HG02981 (cell line): ENCODE data around the gene FANCG.

Source experiments
- ATAC-seq: cut with Tn5 transposase; IDR thresholded peaks from one replicate; pipeline ENCODE4 v1.9.1; 2021; ENCODE audit warnings: mild to moderate bottlenecking, moderate library complexity; ENCODE audit not compliant: unreplicated experiment

FANCG gene

DNA sequence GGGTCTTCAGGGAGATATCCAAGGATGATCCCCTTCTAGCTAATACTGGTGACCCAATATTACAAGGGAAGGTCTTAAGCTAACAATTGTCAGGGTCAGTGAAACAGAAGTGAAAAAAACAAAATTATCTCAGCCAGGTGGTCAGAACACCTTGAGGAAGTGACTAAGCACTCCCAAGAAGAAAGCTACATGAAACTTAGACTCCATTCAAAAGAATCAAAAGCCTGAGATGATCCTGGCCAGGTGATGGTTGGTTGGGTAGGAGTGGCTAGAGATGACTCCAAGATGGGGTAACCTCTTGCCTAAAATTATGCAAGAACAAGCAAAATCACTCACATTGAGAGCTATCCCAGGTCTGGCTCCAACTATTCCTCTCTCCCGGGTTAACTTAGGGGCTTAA lies 12.7 kb downstream of the FANCG start:
- ATAC-seq: no peak

DNA sequence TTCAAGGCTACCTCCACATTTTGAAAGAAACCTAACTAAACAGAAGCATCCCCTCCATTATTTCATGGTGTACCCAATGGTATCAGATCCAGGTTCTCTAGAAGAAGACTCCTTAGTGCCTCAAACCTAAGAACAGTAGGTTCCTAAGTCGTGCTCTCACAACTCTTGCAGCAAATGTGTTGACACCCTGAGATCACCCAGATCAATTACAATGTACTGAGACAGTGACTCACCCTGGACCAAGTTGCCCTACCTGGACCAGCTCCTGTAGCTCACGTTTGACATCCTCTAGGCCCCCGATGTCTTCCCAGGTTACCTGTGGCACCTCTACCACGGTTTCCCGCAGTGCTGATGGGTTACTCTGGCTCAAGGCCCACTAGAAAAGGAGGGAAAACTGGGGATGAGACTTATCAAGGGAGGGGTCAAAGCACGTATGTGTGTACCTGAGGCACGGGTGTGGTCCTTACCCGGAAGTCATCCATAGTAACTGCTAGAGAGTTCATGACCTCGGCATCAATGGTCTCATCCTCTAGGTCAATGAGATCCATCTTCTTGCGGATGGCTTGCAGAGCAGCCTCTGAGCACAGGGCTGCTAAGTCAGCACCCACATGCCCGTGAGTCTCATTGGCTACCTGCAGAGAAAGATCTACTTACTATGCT lies 19.1 kb downstream of the FANCG start:
- no peak for ATAC-seq

DNA sequence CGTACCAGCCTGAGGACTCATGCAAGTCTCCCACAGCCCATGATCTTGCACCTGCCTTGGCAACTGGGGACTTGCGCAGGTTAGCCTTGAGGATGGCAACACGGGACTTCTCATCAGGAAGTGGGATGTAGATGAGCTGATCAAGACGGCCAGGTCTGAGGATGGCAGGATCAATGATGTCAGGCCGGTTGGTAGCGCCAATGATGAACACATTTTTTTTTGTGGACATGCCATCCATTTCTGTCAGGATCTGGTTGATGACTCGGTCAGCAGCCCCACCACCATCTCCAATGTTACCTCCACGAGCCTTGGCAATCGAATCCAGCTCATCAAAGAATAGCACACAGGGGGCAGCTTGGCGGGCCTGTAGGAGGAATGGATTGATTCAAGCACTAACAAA lies 20.3 kb downstream of the FANCG start:
- no peak for ATAC-seq

DNA sequence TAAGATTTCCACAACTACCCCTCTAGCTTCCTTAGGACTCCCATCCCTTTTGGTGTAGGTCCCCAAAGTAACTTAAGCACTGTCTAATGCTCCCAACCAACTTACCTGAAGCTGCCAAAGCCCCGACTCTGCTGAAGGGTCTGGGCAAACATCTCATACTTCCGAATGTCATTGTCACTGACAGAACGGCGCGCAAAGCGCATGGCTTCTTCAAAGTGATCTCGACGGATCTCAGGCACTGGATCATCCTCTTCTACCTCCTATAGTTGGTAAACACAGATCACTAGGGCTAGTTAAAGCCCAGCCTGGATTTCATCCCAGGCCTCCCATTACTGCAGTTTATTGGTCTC lies 22.5 kb downstream of the FANCG start:
- no peak for ATAC-seq

DNA sequence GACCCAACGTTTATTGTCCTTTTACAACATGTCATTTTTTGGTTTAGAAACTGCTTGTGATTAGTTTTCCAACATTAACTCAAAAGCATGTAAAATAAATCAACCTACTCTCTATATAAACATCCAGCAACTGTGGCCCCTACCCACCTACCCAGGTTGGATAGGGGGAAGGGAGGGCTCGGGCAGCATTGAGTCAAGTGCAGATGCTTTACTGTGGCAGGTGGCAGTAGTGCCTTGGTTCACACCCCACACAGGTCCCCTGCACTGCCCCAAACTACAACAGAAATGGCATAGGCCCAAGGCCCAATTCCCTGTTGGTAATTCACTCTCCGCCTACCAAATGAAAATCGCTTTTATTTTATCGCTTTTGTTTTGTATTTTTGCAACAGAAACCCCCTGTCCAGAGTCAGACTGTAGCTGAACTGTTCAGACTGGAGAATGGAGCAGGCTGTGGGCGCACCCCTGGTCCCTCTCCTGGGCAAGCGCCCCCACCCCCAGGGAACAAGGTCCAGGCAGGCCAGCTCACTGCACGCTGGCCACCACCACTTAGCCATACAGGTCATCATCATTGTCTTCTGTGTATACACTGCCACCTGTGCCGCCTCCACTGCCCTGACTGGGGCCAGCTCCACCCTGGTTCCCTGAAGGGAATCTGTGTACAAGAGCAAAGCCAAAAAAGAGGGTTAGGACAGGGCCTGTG lies 23.0 kb downstream of the FANCG start:
- ATAC-seq: no peak

DNA sequence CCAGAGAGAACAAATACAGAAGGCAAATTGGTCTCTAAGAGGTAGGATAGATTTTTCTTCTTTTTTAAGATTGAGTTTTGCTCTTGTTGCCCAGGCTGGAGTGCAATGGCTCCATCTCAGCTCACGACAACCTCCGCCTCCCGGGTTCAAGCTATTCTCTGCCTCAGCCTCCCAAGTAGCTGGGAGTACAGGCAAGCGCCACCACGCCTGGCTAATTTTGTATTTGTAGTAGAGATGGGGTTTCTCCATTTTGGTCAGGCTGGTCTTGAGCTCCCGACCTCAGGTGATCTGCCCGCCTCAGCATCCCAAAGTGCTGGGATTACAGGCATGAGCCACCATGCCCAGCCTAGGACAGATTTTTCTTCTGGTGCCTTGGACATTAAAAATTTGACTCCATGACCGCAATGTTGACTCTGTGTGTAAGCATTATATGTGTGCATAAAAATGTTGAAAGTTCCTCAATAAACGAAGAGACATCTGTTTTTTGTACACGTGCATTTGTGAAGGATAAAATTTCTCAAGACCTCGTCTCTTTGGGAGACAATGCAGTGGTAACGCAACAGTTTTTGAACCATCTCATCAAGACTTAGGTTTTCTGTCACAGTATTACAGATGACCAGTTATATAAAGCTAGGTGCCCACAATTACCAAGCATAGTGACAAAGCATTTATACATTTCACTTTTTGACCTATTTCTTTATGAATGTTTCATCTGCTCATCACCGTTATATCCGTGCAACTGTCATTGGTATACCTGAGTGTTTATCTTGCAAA lies 24.7 kb downstream of the FANCG start:
- no peak for ATAC-seq

DNA sequence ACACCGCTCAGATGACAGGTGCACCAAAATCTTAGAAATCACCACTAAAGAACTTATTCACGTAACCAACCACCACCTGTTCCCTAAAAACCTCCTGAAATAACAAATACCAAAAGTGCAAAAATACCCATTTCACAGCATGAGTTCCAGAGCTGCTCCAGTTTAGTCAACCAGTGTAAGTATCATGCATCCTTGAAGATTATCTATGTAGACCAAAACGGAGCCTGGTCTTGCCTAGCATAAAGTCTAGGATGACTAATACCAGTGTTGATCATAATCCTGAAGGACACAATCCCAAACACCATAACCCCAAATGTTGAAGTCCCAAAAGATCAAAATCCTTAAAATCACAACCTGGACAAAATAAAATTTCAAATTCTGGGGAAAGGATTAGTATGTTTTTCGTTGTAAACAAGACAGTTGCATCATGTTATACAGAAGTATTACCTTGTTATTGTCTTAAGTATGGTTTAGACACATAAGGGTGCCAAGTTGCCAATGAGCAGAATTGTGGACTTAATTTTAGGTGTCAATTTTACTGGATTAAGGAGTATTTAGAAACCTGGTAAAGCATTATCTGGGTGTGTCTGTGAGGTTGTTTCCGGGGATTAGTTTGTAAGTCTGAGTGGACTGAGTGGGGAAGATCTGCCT lies 25.4 kb downstream of the FANCG start:
- no peak for ATAC-seq

DNA sequence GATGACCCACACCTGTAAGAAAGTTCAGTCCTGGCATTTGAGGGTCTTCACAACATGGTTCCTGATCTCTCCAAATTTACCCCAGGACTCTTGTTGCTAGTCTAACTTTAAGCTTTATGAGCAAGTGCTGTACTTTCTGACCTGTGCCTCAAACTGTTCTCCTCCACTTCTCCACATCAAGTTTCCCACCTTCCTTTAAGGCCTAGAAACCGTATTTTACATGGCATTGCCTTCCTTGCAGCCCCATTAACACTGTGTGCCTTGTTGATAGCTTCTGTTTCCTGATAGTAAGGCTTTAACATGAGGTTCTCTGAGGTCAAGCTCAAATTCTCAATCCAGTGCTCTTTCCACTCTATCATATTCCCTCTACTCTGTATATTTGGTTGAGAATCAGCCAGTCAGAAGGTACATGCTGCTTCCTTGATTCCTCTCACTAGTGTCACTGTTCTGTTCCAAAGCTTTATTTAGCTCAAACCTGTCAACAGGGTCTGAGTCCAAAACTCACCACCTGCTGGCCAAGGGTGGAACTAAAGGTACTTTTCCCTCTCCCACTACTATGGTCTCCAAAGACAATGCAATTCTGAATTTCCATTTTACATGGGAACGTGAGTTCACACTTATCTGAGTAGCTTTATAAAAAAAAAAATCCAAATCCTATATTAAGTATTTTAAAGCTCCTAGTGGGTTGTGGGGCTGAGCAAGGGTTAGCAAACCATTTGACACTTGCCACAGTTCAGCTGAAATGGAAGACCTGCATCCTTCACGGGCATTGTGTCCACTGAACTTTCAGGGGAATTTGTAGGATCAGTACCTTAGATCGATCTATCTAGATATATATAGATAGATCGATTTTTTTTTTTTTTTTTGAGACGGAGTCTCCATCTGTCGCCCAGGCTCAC lies 28.4 kb downstream of the FANCG start:
- no peak for ATAC-seq

DNA sequence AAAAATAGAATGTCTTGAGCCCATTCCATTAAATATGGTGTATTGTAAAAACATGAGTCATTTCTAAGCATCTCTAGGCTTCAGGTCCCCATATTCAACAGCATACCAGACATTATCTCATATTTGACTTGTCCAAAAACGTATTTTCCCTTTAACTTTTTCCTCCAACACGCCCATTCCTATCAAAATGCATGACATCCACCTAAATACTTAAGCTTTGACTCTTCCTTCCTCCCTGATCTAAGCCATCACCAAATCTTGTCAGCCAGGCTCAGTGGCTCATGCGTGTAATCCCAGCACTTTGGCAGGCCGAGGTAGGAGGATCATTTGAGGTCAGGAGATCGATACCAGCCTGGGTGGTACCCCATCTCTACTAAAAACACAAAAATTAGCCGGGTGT lies 31.2 kb downstream of the FANCG start:
- no peak for ATAC-seq

DNA sequence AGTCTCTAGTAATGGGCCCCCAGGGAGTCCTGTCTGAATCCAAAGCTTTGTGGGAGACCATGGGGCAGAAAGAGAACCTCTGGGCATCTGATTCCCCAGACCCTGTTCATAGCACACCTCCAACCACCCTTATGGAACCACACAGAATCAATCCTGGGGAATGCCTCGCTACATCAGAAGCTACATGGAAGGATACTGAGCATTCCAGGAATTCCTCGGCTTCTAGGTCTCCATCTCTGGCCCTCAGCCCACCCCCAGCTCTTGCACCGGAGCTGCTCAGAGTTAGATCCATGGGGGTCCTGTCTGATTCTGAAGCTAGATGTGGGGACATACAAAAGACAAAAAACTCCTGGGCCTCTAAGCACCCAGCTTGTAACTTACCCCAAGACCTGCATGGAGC lies 35.7 kb downstream of the FANCG start:
- ATAC-seq: no peak

DNA sequence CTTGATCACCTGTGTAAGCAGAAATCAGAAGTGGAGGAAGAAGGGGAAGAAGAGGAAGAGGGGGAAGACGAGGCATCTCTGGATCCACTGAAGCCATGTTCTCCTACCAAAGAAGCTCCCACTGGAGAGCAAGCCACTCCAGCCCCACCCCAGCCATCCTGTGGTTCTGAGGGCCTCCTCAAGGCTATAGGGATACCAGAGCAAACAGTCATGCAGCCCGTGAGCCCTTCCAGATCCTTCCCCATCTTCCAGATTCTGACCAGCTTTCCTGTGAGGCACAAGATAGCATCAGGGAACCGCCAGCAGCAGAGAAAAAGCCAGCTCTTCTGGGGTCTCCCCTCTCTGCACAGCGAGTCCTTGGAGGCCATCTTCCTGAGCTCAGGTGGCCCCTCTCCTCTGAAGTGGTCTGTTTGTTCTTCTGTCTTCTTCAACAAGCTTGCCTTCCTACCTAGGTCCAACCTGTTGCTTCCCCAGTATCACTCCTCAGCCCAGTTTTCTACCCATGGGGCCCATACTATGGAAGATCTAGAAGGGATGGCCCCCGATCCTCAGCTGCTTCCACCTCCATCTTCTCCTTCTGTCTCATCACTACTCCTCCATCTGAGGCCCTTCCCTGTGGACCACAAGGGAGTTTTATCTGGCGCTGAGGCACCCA lies 36.7 kb downstream of the FANCG start:
- ATAC-seq: no peak

DNA sequence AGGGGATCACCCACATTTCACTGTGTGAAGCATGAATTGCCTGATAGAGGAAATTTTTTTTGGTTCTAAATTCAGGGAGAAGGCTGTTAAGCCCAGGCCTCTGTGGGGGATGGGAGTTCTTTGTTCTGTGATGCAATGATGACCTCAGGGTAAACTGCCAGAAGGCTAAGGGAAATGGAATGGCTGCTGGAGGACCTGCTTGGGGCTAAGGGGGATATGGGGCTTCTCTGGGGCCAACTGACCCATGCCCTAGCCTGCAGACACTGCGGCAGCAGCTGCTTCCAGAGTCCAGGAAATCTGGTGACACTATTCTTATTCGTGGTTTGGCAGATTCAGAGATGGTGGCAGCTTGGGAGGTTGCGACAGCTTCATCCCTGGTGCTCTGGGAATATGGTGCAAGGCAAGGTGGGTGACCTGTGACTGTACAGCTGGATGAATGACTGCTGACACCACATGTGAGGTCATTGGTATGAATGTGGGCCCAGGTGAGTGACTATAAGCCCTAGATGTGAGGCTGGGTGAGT lies 37.6 kb downstream of the FANCG start:
- ATAC-seq: no peak

DNA sequence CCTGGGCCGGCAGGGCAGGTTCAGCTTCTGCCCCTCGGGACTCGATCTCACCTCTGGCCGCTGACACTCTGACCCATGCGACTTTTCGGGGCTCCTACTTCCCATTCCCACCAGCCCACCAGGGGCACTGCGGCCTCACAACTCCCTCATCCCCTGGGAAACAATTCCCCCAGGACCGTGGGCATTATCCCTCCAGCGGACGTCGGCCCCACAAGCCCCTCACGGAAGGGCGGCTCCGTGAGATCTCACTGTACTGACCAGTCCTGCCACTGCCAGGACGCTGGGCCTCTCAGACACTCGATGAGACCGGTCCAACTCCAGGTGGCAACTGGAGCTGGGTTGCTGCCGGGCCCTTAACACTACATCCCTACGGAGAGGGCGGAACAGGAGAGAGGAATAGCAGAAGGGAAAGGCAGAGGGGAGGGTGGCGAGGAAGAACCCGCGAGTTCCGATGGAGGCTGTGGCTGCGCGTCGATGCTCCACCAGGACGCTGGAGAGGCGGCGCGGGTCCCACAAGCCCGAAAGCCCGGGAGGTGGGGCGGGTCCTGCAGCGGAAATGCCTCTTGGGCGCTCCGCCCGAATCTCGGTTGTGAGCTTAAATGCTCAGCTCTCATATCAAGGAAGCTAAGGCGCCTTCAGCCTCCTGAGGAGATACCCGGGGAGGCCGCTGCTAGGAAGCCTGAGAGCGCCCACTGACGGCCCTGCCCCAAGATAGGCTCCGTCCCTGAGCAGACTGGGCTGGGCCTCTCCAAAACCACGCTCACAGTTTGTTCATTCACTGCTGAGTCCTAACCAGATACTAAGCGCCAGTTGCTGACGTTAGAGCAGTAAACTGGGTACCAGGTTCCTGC lies 43.7 kb downstream of the FANCG start:
- ATAC-seq: no peak

DNA sequence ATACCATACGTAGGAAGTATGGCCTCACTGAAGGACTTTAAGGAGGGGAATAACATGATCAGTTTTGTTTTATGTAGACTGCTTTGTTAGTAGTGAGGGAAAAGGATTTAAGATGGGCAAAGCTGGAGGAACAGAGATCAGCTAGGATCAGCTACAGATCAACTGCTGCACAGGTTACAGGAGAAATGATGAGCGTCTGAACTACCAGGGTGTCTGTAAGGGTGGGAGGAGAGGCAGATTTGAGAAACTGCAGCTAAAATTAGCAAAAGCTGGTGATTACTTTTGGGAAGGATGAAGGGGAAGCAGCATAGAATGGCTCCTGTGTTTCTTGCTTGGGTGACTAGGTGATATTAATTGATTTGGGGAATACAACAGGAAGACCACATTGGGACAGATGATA lies 46.6 kb downstream of the FANCG start:
- ATAC-seq: no peak

DNA sequence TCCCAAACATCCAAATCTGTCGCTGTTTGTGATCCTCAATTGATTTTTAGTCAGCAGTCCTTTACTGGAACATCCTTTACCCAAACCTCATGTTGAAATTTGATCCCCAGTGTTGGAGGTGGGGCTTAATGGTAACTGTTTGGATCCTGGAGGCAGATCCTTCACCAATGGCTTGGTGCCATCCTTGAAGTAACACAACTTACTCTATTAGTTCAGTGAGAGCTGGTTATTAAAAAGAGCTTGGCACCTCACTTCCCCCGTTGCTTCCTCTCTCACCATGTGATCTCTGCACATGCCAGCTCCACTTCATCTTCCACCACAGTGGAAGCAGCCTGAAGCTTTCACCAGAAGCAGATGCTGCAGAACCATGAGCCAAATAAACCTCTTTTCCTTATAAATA lies 49.9 kb downstream of the FANCG start:
- ATAC-seq: no peak

DNA sequence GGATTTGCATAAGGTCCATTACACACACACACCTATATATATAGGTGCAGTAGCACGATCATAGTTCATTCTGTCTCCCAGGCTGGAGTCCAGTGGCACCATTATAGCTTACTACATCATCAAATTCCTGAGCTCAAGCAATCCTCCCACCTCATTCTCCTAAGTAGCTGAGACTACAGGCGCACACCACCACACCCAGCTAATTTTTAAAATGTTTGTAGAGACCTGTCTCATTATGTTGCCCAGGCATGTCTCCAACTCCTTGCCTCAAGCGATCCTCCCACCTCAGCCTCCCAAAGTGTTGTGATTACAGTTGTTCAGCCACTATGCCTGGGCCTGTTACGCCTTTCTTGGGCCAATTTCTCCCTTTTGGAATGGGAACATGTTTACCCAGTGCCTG lies 50.5 kb downstream of the FANCG start:
- ATAC-seq: no peak

DNA sequence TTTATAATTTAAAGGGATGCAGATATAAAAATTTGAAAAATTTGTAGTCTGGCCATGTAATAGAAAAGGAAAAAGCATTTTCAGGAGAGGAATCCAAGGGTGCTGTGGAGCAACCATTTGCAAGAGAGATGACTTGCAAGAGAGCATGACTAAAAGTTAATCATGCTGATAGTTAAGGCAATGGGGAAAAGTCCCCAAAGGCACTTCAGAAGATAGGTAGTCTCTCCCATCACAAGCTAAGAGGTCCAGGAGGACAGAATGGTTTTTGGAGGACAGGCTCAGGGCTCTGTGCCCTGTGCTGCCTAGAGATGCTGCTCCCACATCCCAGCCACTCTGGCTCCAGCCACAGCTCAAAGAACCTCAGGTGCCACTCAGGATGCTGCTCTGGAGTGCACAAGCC lies 51.4 kb downstream of the FANCG start:
- no peak for ATAC-seq

DNA sequence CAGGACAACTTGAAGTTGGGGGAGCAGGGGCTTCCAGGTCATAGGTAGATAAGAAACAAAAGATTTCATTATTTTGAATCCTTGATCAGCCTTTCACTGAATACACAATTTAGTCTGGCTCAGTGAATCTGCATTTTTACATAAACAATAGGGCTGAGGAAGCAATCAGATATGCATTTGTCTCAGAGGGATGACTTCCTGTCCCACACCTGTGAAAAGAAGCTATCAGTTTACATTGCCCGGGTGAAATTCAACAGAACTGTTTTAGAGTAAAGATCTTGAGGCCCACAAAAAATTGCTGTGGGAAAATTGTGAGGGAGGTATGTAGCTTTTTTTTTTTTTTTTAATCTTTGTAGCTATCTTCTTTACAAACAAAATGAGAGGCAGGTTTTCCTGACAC lies 51.9 kb downstream of the FANCG start:
- no peak for ATAC-seq

DNA sequence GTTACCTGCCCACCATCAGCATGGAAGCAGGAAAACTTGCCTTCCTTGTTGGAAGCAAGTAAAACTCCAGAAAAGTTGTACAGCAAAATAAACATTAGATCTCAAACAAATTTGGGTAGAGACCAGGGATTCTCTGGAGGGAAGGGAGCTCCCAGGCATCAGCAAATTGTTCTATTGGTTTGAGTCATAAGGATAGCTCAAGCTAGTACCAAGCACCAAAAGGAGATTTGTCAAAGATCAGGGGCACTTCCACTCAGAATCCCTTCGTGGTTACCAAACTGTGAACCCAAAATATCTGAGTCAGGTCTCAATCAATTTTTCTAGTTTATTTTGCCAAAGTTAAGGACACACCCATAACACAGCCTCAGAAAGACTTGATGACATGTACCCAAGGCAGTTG lies 52.4 kb downstream of the FANCG start:
- no peak for ATAC-seq
